HepG2 (cell line): Measurements from ENCODE around the gene BIRC6. TPM values are rescaled to one million over a fixed set of nuclear protein-coding genes. Genes with fewer than 3 reads are reported as not detected.
A peak's percentile ranks its signal among the peaks of the same experiment; 100 is the strongest.

Source experiments
- ATAC-seq: fragments of 200-7000 bp; cut with Tn5 transposase; 3 replicates; pipeline ENCODE4 v1.9.1; 2020; ENCODE audit warnings: mild to moderate bottlenecking, moderate library complexity
- BruUV-seq: library from RNA; stranded (reverse); fragments of 400-500 nt; replicated peaks from 2 replicates; lab custom pipeline; 2021; lab: Mats Ljungman, UMichigan
- CTCF ChIA-PET: fragments of 300-600 bp; formaldehyde crosslinking; extraction: SDS; loops from one replicate; lab custom pipeline; 2021; ENCODE audit warnings: low total read pairs, inconsistent platforms, low intra/inter-chr PET ratio; lab: Yijun Ruan, JAX
- POLR2A ChIA-PET: fragments of 350-600 bp; sonication (Branson Sonifier 250); formaldehyde crosslinking; loops from one replicate; lab custom pipeline; 2020; ENCODE audit warnings: antibody characterized with exemption, inconsistent platforms; lab: Yijun Ruan, JAX
- DNase-seq: peaks from one replicate; pipeline ENCODE4 v3.0.0-alpha.2; 2015; ENCODE audit warnings: low spot score
- FAIRE-seq: peaks from 3 replicates; lab custom pipeline; 2011; peaks lifted over from hg19 to GRCh38; lab: Jason Lieb, UNC
- H2AFZ ChIP-seq: one replicate; pipeline ENCODE4 v1.6.1; 2011; ENCODE audit warnings: low read length, inconsistent platforms
- H3K27ac ChIP-seq: fragments of 300-600 bp; 3 replicates; pipeline ENCODE4 v1.8.0; 2011; ENCODE audit warnings: mixed run types, mild to moderate bottlenecking, mixed read lengths, low read length, inconsistent platforms; ENCODE audit not compliant: insufficient read depth; ENCODE audit errors: extremely low read length
- H3K27me3 ChIP-seq, 2 experiments: fragments of 200-600 bp in 1 of 2; 2 replicates in 1 of 2; 3 replicates in 1 of 2; pipeline versions ENCODE4 v1.6.0 to v1.8.0; 2011; ENCODE audit warnings: low read length in 2 of 2, mild to moderate bottlenecking in 2 of 2, moderate library complexity in 2 of 2, inconsistent platforms in 1 of 2; ENCODE audit not compliant: insufficient read depth in 2 of 2, control insufficient read depth in 1 of 2
- H3K36me3 ChIP-seq, 2 experiments: fragments of 200-600 bp in 1 of 2; replicated peaks in 1 of 2; 2 replicates in 1 of 2; 3 replicates in 1 of 2; pipeline versions ENCODE4 v1.5.1 to v1.8.0; 2011; ENCODE audit warnings: low read length in 2 of 2, inconsistent platforms in 1 of 2; ENCODE audit not compliant: insufficient read depth in 2 of 2, control insufficient read depth in 1 of 2
- H3K4me1 ChIP-seq: 2 replicates; pipeline ENCODE4 v1.5.1; 2012; ENCODE audit warnings: low read length, inconsistent platforms; ENCODE audit not compliant: insufficient read depth
- H3K4me2 ChIP-seq: 2 replicates; pipeline ENCODE4 v1.6.0; 2011; ENCODE audit warnings: low read depth, low read length, inconsistent platforms
- H3K4me3 ChIP-seq, 3 experiments: fragments of 200-600 bp in 1 of 3; sonication (generic), shearing (Covaris generic) in 1 of 3; replicated peaks in 1 of 3; 2 replicates each; pipeline ENCODE4 v1.5.1; 2011 to 2016; ENCODE audit warnings: low read length in 3 of 3, inconsistent platforms in 2 of 3, low read depth in 2 of 3, mild to moderate bottlenecking in 2 of 3, control low read depth in 1 of 3, mixed read lengths in 1 of 3; ENCODE audit not compliant: insufficient read depth in 1 of 3
- H3K79me2 ChIP-seq: one replicate; pipeline ENCODE4 v1.6.1; 2011; ENCODE audit warnings: low read length, inconsistent platforms; ENCODE audit not compliant: insufficient read depth
- H3K9ac ChIP-seq: 2 replicates; pipeline ENCODE4 v1.6.0; 2011; ENCODE audit warnings: mild to moderate bottlenecking, low read depth, low read length, inconsistent platforms; ENCODE audit not compliant: insufficient read depth
- H3K9me3 ChIP-seq: 2 replicates; pipeline ENCODE4 v1.5.1; 2012; ENCODE audit warnings: mild to moderate bottlenecking, low read length
- H4K20me1 ChIP-seq: 2 replicates; pipeline ENCODE4 v1.6.0; 2011; ENCODE audit warnings: inconsistent platforms, mild to moderate bottlenecking, low read length, moderate library complexity; ENCODE audit not compliant: insufficient read depth
- HCFC1 ChIP-seq: fragments of 150-350 bp; IDR thresholded peaks from 2 replicates; pipeline ENCODE4 v1.6.1; 2014; ENCODE audit warnings: low read depth, low read length
- SOX13 ChIP-seq, 3 experiments: fragments of 450-650 bp in 1 of 3; sonication (generic) in 1 of 3; formaldehyde crosslinking in 1 of 3; IDR thresholded peaks in 2 of 3; conservative IDR thresholded peaks in 1 of 3; 2 replicates each; pipeline versions ENCODE4 v1.5.0 to v1.6.1; 2016 to 2020; ENCODE audit warnings: antibody characterized with exemption in 1 of 3, mild to moderate bottlenecking in 1 of 3, missing compliant biosample characterization in 1 of 3, missing genetic modification reagents in 1 of 3, moderate library complexity in 1 of 3
- ZBED4 ChIP-seq: sonication (generic); formaldehyde crosslinking; IDR thresholded peaks from 2 replicates; pipeline ENCODE4 v1.4.0; 2020; ENCODE audit warnings: missing genetic modification reagents, borderline replicate concordance
- ZNF30 ChIP-seq: sonication (generic); formaldehyde crosslinking; IDR thresholded peaks from 2 replicates; pipeline ENCODE4 v1.5.0; 2020; ENCODE audit warnings: mild to moderate bottlenecking, missing genetic modification reagents
- WGBS: methylation state at CpG from one replicate; pipeline ENCODE4 v1.1.6; 2017; ENCODE audit warnings: low lambda C conversion rate; 5-methylcytosine and 5-hydroxymethylcytosine counted together
- in situ Hi-C: cut with HindIII; loops from 2 replicates; pipeline ENCODE4 v1.10.0; 2017; ENCODE audit warnings: low pct_unique_long_range_greater_than_20kb; ENCODE audit not compliant: extremely low pct_ligation_motif_present
- intact Hi-C: fragments of 100-400 bp; cut with micrococcal nuclease; formaldehyde crosslinking; loops from one replicate; pipeline ENCODE4 v1.10.0; 2022; ENCODE audit not compliant: unreplicated experiment
- polyA plus RNA-seq, 8 experiments: library from polyadenylated mRNA; depleted of rRNA in 3 of 8; stranded (reverse) in 7 of 8; unstranded in 1 of 8; fragments of >200 nt; fragmentation: Illumina TruSeq in 4 of 8; extraction: Trizol in 4 of 8; gene quantifications; 2 replicates each; pipeline versions ENCODE4 v1.2.1 to v1.2.3, GENCODE V29; 2011 to 2016; ENCODE audit warnings: low read depth in 4 of 8, missing spikeins in 1 of 8, mixed read lengths in 1 of 8; ENCODE audit not compliant: insufficient read depth in 1 of 8
- total RNA-seq, 5 experiments: library from RNA; depleted of rRNA; stranded (reverse); fragments of >200 nt; fragmentation: Illumina TruSeq; extraction: Trizol; gene quantifications; 2 replicates each; pipeline ENCODE4 v1.2.3, GENCODE V29; 2016; ENCODE audit warnings: low read depth in 1 of 5
- TF ChIP-seq, protein P1 (sequence below): sonication (generic); formaldehyde crosslinking; IDR thresholded peaks from 2 replicates; pipeline ENCODE4 v1.4.0; 2020; ENCODE audit warnings: missing genetic modification reagents
- TF ChIP-seq, protein P2 (sequence below): sonication (generic); formaldehyde crosslinking; IDR thresholded peaks from 2 replicates; pipeline ENCODE4 v1.9.0; 2021; ENCODE audit warnings: missing genetic modification reagents, mild to moderate bottlenecking, borderline replicate concordance
- TF ChIP-seq, protein P3 (sequence below): sonication (generic); formaldehyde crosslinking; IDR thresholded peaks from 2 replicates; pipeline ENCODE4 v1.4.0; 2020; ENCODE audit warnings: missing genetic modification reagents

BIRC6 gene
- total and polyA plus RNA-seq, 2 of the 13 experiments (the other 11 are each of a cell fraction or from before 2014, with no cell fraction given): 65.6 to 120 TPM

- TF ChIP-seq, protein P1, sequence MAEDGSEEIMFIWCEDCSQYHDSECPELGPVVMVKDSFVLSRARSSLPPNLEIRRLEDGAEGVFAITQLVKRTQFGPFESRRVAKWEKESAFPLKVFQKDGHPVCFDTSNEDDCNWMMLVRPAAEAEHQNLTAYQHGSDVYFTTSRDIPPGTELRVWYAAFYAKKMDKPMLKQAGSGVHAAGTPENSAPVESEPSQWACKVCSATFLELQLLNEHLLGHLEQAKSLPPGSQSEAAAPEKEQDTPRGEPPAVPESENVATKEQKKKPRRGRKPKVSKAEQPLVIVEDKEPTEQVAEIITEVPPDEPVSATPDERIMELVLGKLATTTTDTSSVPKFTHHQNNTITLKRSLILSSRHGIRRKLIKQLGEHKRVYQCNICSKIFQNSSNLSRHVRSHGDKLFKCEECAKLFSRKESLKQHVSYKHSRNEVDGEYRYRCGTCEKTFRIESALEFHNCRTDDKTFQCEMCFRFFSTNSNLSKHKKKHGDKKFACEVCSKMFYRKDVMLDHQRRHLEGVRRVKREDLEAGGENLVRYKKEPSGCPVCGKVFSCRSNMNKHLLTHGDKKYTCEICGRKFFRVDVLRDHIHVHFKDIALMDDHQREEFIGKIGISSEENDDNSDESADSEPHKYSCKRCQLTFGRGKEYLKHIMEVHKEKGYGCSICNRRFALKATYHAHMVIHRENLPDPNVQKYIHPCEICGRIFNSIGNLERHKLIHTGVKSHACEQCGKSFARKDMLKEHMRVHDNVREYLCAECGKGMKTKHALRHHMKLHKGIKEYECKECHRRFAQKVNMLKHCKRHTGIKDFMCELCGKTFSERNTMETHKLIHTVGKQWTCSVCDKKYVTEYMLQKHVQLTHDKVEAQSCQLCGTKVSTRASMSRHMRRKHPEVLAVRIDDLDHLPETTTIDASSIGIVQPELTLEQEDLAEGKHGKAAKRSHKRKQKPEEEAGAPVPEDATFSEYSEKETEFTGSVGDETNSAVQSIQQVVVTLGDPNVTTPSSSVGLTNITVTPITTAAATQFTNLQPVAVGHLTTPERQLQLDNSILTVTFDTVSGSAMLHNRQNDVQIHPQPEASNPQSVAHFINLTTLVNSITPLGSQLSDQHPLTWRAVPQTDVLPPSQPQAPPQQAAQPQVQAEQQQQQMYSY: no peak
Measured at GRCh38 chr2:32572737-32573136, 215.9 kb downstream of the BIRC6 start (continued).

DNA sequence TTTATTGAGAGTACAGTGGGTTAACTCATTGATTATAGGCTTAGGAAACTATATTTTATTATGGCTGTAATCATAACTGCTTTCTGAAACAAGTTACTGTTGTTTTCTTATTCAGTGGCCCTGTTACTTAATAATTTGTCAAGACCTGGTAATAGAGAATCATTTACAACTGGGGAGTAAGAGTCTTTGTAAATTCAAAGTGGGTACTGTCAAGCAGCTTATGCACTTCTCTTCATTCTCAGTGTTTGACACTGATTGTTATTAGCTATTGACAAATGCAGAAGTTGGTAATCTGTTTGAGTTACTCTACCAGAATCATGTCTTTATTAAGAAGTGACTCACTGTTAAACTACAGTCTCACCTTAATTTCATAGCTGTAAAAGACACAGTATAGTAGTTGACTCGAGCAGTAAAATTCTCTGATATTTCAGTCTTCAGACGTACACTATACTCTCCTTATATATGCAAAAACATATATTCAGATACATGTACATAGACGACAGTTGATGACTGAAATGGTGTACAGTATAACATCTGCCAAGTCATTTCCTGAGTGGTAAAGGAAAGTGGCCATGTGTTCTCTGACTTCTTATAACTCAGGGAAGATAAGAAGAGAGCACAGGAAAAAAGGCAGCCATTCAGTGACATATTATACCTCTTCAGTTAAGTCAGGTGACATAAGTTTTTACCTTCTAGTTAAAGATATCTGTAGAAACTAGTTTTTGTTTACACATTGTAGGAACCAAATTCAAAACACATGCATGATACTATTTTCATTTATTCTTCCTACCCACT is 235.0 kb downstream of the BIRC6 start:
- ATAC-seq: peak; percentile 46
- Histone ChIP-seq H3K27ac (no peak overlapping the region), H3K4me3 (no peak overlapping the region), H3K9me3 (no peaks in the 10 kb centered on the region), H3K27me3 (no peaks in the 10 kb centered on the region), H3K9ac (no peak overlapping the region), H3K36me3 (peaks cover 8 to 32% of the 10 kb centered on the region in 2 experiments), H2AFZ (no peak overlapping the region), H3K79me2 (no peaks in the 10 kb centered on the region), H4K20me1 (no peaks in the 10 kb centered on the region), H3K4me2 (no peak overlapping the region), H3K4me1 (no peaks in the 10 kb centered on the region)
- DNase-seq: no peak
- no peak for FAIRE-seq
- BruUV-seq: no TSS peak
- WGBS: 97% methylated on average over 3 of the region's 3 CpGs
- CTCF ChIA-PET: no interaction called here
- POLR2A ChIA-PET: no interaction called here
- in situ Hi-C loops: no loop called here
- intact Hi-C loops: no loop called here
- TF ChIP-seq, protein P2, sequence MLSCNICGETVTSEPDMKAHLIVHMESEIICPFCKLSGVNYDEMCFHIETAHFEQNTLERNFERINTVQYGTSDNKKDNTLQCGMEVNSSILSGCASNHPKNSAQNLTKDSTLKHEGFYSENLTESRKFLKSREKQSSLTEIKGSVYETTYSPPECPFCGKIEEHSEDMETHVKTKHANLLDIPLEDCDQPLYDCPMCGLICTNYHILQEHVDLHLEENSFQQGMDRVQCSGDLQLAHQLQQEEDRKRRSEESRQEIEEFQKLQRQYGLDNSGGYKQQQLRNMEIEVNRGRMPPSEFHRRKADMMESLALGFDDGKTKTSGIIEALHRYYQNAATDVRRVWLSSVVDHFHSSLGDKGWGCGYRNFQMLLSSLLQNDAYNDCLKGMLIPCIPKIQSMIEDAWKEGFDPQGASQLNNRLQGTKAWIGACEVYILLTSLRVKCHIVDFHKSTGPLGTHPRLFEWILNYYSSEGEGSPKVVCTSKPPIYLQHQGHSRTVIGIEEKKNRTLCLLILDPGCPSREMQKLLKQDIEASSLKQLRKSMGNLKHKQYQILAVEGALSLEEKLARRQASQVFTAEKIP (CRISPR knock-in tag): no peak
- TF ChIP-seq ZNF30: no peak
- no peak for TF ChIP-seq ZBED4 (CRISPR knock-in tag)
- TF ChIP-seq, protein P3, sequence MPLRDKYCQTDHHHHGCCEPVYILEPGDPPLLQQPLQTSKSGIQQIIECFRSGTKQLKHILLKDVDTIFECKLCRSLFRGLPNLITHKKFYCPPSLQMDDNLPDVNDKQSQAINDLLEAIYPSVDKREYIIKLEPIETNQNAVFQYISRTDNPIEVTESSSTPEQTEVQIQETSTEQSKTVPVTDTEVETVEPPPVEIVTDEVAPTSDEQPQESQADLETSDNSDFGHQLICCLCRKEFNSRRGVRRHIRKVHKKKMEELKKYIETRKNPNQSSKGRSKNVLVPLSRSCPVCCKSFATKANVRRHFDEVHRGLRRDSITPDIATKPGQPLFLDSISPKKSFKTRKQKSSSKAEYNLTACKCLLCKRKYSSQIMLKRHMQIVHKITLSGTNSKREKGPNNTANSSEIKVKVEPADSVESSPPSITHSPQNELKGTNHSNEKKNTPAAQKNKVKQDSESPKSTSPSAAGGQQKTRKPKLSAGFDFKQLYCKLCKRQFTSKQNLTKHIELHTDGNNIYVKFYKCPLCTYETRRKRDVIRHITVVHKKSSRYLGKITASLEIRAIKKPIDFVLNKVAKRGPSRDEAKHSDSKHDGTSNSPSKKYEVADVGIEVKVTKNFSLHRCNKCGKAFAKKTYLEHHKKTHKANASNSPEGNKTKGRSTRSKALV (CRISPR knock-in tag): no peak
- TF ChIP-seq HCFC1: no peak
- no peak for TF ChIP-seq SOX13 (IDR thresholded peaks at IDR 0.05)
- TF ChIP-seq SOX13 (CRISPR knock-in tag; conservative IDR thresholded peaks at IDR 0.05 in 1 of 2, IDR thresholded peaks at IDR 0.05 in 1 of 2): no peak
